D721Med (cell line): ENCODE measurements around the gene CNTNAP2.

ENCODE experiments used
- DNase-seq: peaks from one replicate; pipeline ENCODE4 v3.0.0; 2011; ENCODE audit warnings: low spot score; ENCODE audit not compliant: insufficient read length
- FAIRE-seq: peaks from 2 replicates; lab custom pipeline; 2011; peaks lifted over from hg19 to GRCh38; lab: Jason Lieb, UNC
- TF ChIP-seq, protein P1 (sequence below): IDR thresholded peaks from 2 replicates; pipeline ENCODE4 v1.5.1; 2012; ENCODE audit warnings: mild to moderate bottlenecking, control low read depth; ENCODE audit not compliant: insufficient read depth; ENCODE audit errors: missing control alignments

The CNTNAP2 gene

DNA sequence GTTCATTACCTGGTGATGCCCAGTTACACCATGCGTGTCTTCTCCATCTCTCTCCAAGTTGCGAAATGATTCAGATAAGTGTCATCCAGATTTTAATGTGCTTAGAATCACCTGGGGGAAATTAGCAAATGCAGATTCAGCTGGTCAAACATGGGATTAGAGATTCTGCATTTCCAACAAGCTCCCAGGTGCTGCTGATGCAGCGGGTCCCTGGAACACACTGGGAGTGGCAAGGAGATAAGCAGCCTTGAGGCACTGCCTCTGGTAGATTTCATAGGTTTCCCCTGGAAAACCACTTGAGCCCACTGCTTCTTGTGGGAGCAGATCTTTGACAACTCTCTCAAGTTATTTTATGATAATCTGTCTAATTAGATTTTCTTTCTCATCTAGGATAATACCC, 2278.0 kb downstream of the CNTNAP2 start:
- DNase-seq = no peak
- TF ChIP-seq, protein P1, sequence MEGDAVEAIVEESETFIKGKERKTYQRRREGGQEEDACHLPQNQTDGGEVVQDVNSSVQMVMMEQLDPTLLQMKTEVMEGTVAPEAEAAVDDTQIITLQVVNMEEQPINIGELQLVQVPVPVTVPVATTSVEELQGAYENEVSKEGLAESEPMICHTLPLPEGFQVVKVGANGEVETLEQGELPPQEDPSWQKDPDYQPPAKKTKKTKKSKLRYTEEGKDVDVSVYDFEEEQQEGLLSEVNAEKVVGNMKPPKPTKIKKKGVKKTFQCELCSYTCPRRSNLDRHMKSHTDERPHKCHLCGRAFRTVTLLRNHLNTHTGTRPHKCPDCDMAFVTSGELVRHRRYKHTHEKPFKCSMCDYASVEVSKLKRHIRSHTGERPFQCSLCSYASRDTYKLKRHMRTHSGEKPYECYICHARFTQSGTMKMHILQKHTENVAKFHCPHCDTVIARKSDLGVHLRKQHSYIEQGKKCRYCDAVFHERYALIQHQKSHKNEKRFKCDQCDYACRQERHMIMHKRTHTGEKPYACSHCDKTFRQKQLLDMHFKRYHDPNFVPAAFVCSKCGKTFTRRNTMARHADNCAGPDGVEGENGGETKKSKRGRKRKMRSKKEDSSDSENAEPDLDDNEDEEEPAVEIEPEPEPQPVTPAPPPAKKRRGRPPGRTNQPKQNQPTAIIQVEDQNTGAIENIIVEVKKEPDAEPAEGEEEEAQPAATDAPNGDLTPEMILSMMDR = no peak
- FAIRE-seq = no peak

DNA sequence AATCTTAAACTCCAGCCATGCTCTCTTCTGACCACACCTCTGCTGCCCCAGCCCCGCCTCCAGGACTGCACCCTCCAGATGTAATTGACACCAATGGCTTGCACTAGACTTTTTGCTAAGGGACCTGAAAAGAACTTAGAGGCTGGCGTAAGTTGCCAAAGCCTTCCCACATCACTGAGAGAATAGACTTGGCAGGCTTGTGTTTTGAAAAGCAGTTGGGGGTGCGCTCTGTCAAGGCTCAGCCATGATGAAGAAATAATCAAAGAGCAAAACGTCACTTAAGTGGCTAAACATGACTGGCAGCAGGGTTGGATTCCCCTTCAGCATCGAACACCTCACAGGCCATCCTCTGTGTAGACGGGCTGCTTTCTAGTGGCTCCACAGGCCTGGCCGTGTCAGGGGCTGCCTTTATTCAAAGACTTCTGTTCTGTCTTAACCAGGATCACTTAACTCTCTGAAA, 2278.8 kb downstream of the CNTNAP2 start:
- no peak for DNase-seq
- TF ChIP-seq, protein P1 = no peak
- no peak for FAIRE-seq

DNA sequence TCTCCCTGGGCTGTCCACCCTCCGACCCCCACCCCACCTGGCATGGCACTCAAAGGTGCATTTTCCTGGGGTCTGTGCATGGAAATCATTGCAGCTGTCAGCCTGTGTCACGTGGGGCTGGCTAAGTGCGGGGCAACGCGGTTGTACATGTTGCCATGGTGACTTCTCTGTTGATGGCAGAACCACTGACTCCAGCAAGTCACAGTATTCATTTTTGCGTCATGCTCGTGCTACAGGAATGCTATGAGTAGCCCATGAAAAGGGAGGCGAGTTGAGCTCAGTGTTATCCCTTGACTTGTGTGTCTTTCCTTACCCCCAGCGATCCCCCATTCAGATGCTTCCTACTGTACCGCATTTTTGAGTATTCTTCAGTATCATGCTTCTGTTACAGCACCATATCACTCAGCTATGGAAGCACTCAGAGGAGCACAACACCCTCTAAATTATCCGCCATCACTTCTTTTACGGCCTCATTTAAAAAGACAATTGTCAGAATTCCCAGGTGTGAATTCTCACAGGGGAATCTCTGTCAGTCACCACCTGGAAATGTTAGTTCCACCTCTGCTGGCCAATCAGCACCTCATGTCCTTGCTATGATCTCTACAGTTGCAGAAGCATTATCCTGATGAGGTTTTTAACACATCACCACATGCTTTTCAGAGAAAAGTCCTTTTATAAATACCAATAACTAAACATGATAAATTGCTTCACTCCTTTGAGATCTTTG, 2279.6 kb downstream of the CNTNAP2 start:
- DNase-seq = no peak
- TF ChIP-seq, protein P1 = no peak
- FAIRE-seq = no peak

DNA sequence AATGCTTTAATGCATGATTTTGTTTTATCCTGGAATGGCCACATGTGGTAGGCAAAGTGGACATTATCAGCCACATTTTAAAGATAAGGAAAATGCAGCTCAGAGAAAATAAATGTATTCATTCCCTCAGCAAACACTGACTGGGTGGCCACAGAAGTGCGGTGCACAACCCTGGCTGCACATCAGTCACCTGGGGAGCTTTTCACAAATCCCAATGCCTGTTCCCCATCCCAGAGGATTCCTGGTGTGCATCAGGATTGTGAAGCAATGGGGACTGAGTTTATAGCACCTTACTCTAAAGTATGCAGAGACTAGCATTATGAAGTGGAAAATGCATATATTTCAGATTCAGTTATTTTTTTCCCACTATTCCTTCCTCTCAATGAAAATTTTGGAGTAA, 2280.5 kb downstream of the CNTNAP2 start:
- FAIRE-seq = no peak
- TF ChIP-seq, protein P1 = no peak
- DNase-seq = no peak

DNA sequence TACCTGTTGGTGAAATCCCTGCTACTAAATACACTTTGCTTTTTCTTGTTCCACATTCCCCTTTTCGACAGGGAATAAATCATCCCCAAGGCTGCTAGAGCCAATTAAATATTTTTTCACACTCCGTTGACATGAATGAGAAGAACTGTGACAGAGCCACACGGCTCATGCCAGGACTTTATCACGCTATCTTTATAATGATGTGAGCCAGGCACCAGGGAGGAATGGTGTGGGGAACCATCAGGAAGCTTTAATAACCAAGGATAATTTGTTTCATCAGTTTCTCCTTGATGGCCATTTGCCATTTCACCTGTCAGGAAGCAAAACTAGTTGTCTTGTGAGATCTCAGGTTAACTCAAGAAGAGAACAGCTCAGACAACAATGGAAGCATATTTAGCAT, 2280.9 kb downstream of the CNTNAP2 start:
- TF ChIP-seq, protein P1 = no peak
- FAIRE-seq (no peak), DNase-seq (no peak)

DNA sequence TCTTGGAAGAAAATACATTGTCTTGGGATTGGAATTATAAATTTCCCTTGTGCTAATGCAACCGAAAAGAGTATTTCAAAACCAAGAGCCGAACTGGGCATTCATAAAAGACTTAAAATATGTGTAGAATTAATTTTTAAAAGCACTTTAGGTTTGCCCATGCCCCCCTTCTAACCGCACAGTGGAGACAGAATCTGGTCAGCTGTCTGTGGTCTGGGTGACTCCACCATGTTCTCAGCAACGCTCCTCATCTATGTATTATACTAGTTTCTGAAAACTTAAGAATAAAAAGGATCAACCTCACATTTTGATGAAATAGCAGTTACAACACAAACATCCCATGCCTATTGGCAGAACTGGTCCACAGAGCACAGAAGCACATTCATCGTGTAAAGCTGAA, 2281.4 kb downstream of the CNTNAP2 start:
- TF ChIP-seq, protein P1 = no peak
- DNase-seq (no peak), FAIRE-seq (no peak)

DNA sequence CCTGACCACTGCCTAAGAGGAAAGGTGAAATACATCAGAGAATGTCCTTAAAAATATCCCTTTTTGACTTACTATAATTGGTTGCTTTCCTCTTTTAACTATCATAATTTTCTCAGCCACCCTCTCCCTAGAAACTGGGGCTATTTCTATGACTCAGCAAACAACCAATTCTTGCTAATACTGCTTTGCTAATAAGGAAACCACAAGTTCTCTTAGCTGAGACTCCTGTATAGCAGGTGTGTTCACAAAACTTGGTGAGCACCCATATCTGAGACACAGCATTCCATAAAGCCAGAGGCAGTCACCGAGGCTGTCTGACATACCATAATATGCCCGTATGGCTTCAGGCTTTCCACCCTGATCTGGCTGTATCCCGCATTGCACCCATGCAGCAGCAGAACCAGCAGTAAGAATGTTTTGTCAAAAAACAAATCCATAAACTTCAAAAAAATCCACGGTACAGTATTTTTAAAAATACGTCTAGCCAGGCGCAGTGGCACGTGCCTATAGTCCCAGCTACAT, 2282.3 kb downstream of the CNTNAP2 start:
- FAIRE-seq = no peak
- DNase-seq = no peak
- TF ChIP-seq, protein P1 = no peak
